Ishikawa (cell line): ENCODE results near the gene GFRA1.

Experiments
- CEBPB ChIP-seq: IDR thresholded peaks from 2 replicates; pipeline ENCODE4 v1.6.1; 2012
- EGR1 ChIP-seq: IDR thresholded peaks from 2 replicates; pipeline ENCODE4 v1.6.1; 2012
- EP300 ChIP-seq: IDR thresholded peaks from 2 replicates; pipeline ENCODE4 v1.6.1; 2012; ENCODE audit warnings: borderline replicate concordance
- MAX ChIP-seq: IDR thresholded peaks from 2 replicates; pipeline ENCODE4 v1.6.1; 2012
- NFIC ChIP-seq: IDR thresholded peaks from 2 replicates; pipeline ENCODE4 v1.6.1; 2012
- RAD21 ChIP-seq: IDR thresholded peaks from 2 replicates; pipeline ENCODE4 v1.6.1; 2012; ENCODE audit warnings: low read depth
- REST ChIP-seq: IDR thresholded peaks from 2 replicates; pipeline ENCODE4 v1.6.1; 2012; ENCODE audit warnings: low read depth, mild to moderate bottlenecking
- TAF1 ChIP-seq: IDR thresholded peaks from 2 replicates; pipeline ENCODE4 v1.6.1; 2012; ENCODE audit warnings: low read depth, mild to moderate bottlenecking
- TCF12 ChIP-seq: IDR thresholded peaks from 2 replicates; pipeline ENCODE4 v1.6.1; 2012; ENCODE audit warnings: low read depth
- TEAD4 ChIP-seq: IDR thresholded peaks from 2 replicates; pipeline ENCODE4 v1.6.1; 2012
- USF1 ChIP-seq: IDR thresholded peaks from 2 replicates; pipeline ENCODE4 v1.6.1; 2012
- YY1 ChIP-seq: IDR thresholded peaks from 2 replicates; pipeline ENCODE4 v1.6.1; 2012; ENCODE audit warnings: low read depth
- ZBTB7A ChIP-seq: IDR thresholded peaks from 2 replicates; pipeline ENCODE4 v1.6.1; 2012; ENCODE audit warnings: low read depth

- TF ChIP-seq EGR1, result no peak
- no peak for TF ChIP-seq EP300
- no peak for TF ChIP-seq MAX
- no peak for TF ChIP-seq USF1
- TF ChIP-seq NFIC, result no peak
- TF ChIP-seq YY1, result no peak
- no peak for TF ChIP-seq TAF1
- TF ChIP-seq ZBTB7A, result no peak
- no peak for TF ChIP-seq TCF12
- TF ChIP-seq RAD21, result no peak
- TF ChIP-seq CEBPB, result no peak
- TF ChIP-seq REST, result no peak
- TF ChIP-seq TEAD4, result no peak
Measured at GRCh38 chr10:116316503-116316902, 43.5 kb upstream of the GFRA1 start.
